Suprapubic skin (tissue), 4 donors: ENCODE results near the gene SLC8A2. TPM values are rescaled to one million over a fixed set of nuclear protein-coding genes. Genes with fewer than 3 reads are reported as not detected.

Source experiments
- DNase-seq, 2 donors: peaks; one replicate each; pipeline ENCODE4 v3.0.0-alpha.2; 2019; ENCODE audit warnings: low spot score in 2 of 2
- H3K27ac ChIP-seq: fragments of 200-600 bp; sonication (generic); one replicate; pipeline ENCODE4 v1.5.1; 2019
- H3K27me3 ChIP-seq: fragments of 200-600 bp; sonication (generic); one replicate; pipeline ENCODE4 v1.5.1; 2019
- H3K36me3 ChIP-seq: fragments of 200-600 bp; sonication (generic); one replicate; pipeline ENCODE4 v1.5.1; 2019
- H3K4me1 ChIP-seq: fragments of 200-600 bp; sonication (generic); one replicate; pipeline ENCODE4 v1.5.1; 2019
- H3K4me3 ChIP-seq: fragments of 200-600 bp; sonication (generic); one replicate; pipeline ENCODE4 v1.5.1; 2019; ENCODE audit warnings: mild to moderate bottlenecking
- H3K9me3 ChIP-seq: fragments of 200-600 bp; sonication (generic); one replicate; pipeline ENCODE4 v1.5.1; 2019
- CTCF ChIP-seq, 2 donors: fragments of 200-600 bp in 1 of 2; fragments of 450-650 bp in 1 of 2; sonication (generic) in 1 of 2; IDR thresholded peaks; one replicate each; pipeline ENCODE4 v1.5.1; 2016 to 2019; ENCODE audit warnings: antibody characterized with exemption in 2 of 2, mild to moderate bottlenecking in 1 of 2, moderate library complexity in 1 of 2
- EP300 ChIP-seq: sonication (generic); formaldehyde crosslinking; IDR thresholded peaks from one replicate; pipeline ENCODE4 v1.6.1; 2017; ENCODE audit warnings: antibody characterized with exemption
- POLR2A ChIP-seq, 2 donors: fragments of 450-650 bp; IDR thresholded peaks; one replicate each; pipeline ENCODE4 v1.6.1; 2017; ENCODE audit warnings: antibody characterized with exemption in 2 of 2, mild to moderate bottlenecking in 2 of 2, moderate library complexity in 2 of 2
- POLR2AphosphoS5 ChIP-seq, 3 donors: sonication (generic); formaldehyde crosslinking; IDR thresholded peaks; one replicate each; pipeline ENCODE4 v1.6.1; 2017; ENCODE audit warnings: antibody characterized with exemption in 3 of 3
- WGBS: methylation state at CpG from one replicate; pipeline ENCODE4 v1.1.5; 2018; 5-methylcytosine and 5-hydroxymethylcytosine counted together
- total RNA-seq, 4 donors: library from RNA; depleted of rRNA; stranded (reverse); fragments of >200 nt; gene quantifications; one replicate each; pipeline ENCODE4 v1.1.0, GENCODE V29; 2016

Gene SLC8A2
- total RNA-seq, 4 donors from 2014 or later = 0.26 to 1.2 (median 0.38) TPM; not detected in 1

GRCh38 chr19:47447470-47448359 lies 24.0 kb downstream of the SLC8A2 start:
- Histone ChIP-seq H3K4me3 (peak overlapping the region; percentile 28), H3K4me1 (peaks cover 26% of the 10 kb centered on the region), H3K36me3 (no peaks in the 10 kb centered on the region), H3K27ac (no peak overlapping the region), H3K27me3 (peaks cover 74% of the 10 kb centered on the region), H3K9me3 (no peaks in the 10 kb centered on the region)
- no peak for DNase-seq
- 11% methylated on average over 16 of the region's 95 CpGs for WGBS
- no peak for TF ChIP-seq POLR2AphosphoS5 (IDR thresholded peaks at IDR 0.05)
- TF ChIP-seq CTCF (IDR thresholded peaks at IDR 0.05) = no peak
- no peak for TF ChIP-seq POLR2A (IDR thresholded peaks at IDR 0.05)
- no peak for TF ChIP-seq EP300

- Histone ChIP-seq H3K4me1 (peaks cover 26% of the 10 kb centered on the region), H3K4me3 (peak overlapping the region; percentile 28), H3K27me3 (peaks cover 83% of the 10 kb centered on the region), H3K9me3 (no peaks in the 10 kb centered on the region), H3K36me3 (no peaks in the 10 kb centered on the region), H3K27ac (no peak overlapping the region)
- WGBS = 17% methylated on average over 28 of the region's 28 CpGs
- DNase-seq = no peak
- TF ChIP-seq CTCF (IDR thresholded peaks at IDR 0.05) = no peak
- no peak for TF ChIP-seq POLR2AphosphoS5 (IDR thresholded peaks at IDR 0.05)
- TF ChIP-seq EP300 = no peak
- TF ChIP-seq POLR2A (IDR thresholded peaks at IDR 0.05) = no peak
Observed at GRCh38 chr19:47446534-47447469, 24.9 kb downstream of the SLC8A2 start.

- TF ChIP-seq CTCF (IDR thresholded peaks at IDR 0.05) (no peak), POLR2AphosphoS5 (IDR thresholded peaks at IDR 0.05) (no peak), EP300 (no peak), POLR2A (IDR thresholded peaks at IDR 0.05) (no peak)
- 3% methylated on average over 20 of the region's 22 CpGs for WGBS
- Histone ChIP-seq H3K4me1 (peaks cover 26% of the 10 kb centered on the region), H3K9me3 (no peaks in the 10 kb centered on the region), H3K36me3 (no peaks in the 10 kb centered on the region), H3K27me3 (peaks cover 92% of the 10 kb centered on the region), H3K4me3 (peak overlapping the region; percentile 0), H3K27ac (no peak overlapping the region)
- no peak for DNase-seq
Observed at GRCh38 chr19:47445937-47446402, 25.7 kb downstream of the SLC8A2 start.

- Histone ChIP-seq H3K9me3 (no peaks in the 10 kb centered on the region), H3K27ac (no peak overlapping the region), H3K36me3 (no peaks in the 10 kb centered on the region), H3K4me3 (no peak overlapping the region), H3K4me1 (peaks cover 26% of the 10 kb centered on the region), H3K27me3 (peaks cover 95% of the 10 kb centered on the region)
- no peak for DNase-seq
- WGBS = 45% methylated on average over 4 of the region's 4 CpGs
- no peak for TF ChIP-seq POLR2A (IDR thresholded peaks at IDR 0.05)
- TF ChIP-seq CTCF (IDR thresholded peaks at IDR 0.05) = no peak
- TF ChIP-seq POLR2AphosphoS5 (IDR thresholded peaks at IDR 0.05) = no peak
- no peak for TF ChIP-seq EP300
Observed at GRCh38 chr19:47445527-47445926, 26.2 kb downstream of the SLC8A2 start.
